NCI-H345 treated with DMSO at 0.1 percent for 48 hours (cell line): ENCODE measurements around the gene THAP11.
"Not testable (repeated sequence)": the region's sequence is repeated elsewhere in the genome, so short reads cannot be mapped to it uniquely, and the experiment has no call there.

Source experiments
- DNase-seq: peaks from one replicate; lab custom pipeline; 2025; ENCODE audit not compliant: unreplicated experiment; lab: John Stamatoyannopoulos, UW

THAP11 gene

DNA sequence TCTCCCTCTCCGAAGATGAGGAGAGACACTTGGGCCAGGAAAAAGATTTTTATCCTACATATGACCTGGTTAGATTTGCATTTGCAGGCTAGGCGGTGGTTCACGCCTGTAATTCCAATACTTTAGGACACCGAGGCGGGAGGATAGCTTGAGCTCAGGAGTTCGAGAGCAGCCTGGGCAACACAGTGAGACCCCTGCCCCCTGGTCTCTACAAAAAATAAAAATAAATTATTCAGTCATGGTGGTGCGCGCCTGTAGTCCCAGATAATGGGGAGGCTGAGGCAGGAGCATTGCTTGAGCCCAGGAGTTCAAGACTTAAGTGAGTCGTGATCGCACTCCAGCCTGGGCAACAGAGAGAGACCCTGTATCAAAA lies 7.9 kb upstream of the THAP11 start:
- DNase-seq: no peak

DNA sequence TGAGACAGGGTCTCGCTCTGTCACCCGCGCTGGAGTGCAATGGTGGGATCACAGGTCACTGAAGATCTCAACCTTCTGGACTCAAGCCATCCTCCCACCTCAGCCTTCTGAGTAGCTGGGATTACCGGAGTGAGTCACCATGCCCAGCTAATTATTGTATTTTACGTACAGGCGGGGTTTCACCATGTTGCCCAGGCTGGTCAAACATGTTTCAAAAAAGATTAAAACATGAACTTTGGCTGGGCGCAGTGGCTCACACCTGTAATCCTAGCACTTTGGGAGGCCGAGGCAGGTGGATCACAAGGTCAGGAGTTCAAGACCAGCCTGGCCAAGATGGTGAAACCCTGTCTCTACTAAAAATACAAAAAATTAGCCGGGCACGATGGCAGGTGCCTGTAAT lies 4.9 kb upstream of the THAP11 start:
- DNase-seq: not testable (repeated sequence)

DNA sequence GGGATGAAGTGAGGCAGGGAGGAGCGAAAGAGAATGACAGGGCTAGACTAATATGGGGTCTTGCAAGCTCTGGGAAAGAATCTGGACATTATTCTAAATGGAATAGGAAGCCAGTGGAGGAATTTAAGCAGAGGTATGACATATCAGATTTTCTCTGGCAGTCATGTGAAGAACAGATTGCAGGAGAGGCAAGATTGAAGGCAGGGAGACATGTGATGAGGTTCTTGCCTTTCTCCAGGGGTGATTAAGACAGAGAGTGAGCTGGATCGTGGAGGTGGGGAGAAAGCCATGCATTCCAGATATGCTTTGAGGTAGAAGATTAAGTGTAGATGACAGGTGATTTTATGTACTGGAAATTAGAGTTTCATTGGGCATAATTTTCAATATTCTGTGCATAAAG lies 4.3 kb upstream of the THAP11 start:
- no peak for DNase-seq

DNA sequence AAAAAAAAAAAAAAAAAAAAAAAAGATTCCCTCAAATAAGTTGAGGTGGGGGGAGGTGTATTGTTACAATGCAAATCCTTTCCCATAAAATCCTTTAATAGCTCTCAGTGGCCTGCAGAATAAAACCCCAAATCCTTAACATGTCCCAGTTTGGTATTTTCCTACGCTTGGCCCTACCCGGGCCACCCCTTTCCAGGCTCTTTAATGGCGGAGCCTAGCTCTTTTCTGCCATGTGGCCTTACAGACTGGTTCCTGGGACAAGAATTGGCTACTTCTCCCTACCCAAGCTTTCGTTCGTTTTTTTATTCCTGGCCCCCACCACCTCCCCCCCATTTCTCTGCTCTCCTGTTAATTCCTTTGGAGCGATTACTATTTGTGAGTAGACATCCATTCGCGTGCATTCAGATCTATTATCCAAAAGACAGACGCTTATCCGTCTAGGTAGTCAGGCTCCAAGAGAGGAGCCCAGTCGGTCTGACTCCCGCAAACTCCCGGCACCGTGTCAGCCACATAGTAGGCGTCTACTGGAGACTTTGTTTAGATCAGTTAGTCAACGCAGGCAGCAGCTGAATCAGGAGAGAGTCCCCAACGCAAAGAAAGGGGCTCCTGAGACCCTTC lies 813 bp upstream of the THAP11 start:
- no peak for DNase-seq

- peak; percentile 8 for DNase-seq
Measured at GRCh38 chr16:67842509-67843342, 606 bp downstream of the THAP11 start.

- no peak for DNase-seq
Measured at GRCh38 chr16:67843343-67843765, 1.2 kb downstream of the THAP11 start.

GRCh38 chr16:67844497-67844896 lies 2.4 kb downstream of the THAP11 start:
- DNase-seq: no peak

DNA sequence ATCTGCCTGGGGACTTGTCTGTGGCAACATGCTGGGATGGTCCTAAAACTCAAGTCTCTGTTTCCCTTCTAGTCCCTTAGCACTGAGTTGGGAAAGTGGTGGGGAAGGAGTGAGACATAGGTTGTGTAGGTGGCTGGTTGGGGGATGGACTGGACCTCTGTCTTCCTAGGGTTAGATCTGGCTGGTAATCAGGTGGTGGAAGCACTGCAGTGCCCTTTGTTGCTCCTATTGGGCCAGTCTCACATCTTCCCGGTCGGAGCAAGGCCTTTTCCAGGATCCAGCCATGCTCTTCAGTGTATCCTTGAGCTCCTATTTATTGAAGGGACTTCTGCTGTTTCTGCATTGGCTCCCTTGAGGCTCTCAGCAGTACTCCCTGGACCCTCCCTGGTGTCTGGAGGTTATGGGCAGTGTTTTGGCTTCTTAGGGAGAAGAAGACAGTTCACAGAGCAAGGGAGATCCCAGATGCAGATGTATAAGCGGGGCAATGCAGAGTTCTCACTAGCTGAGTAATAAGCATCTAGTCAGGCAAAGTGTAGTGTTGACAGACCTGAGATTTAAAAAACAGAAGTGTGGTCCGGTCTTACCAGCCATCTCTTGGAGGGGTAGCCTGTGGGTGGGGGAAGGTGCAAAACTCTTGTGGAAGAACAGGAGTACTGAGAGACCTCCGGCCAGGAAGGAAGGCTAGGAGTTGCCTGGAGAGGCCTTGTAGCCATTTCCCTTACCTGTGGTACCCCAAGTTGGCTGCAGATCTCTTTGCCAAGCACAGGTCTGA lies 3.4 kb downstream of the THAP11 start:
- DNase-seq: no peak

DNA sequence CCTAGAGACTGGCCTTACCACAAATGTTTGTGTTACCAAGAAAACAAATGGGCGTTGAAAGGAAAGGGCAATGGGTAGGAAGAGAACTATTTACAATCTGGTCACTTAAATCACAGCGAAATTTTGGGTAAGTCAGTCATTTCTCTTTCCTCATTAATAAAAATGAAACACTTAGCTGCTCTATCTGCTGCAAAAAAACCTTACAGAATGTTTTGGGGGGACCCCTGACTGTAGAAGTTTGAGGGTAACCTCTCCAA lies 3.9 kb downstream of the THAP11 start:
- no peak for DNase-seq

DNA sequence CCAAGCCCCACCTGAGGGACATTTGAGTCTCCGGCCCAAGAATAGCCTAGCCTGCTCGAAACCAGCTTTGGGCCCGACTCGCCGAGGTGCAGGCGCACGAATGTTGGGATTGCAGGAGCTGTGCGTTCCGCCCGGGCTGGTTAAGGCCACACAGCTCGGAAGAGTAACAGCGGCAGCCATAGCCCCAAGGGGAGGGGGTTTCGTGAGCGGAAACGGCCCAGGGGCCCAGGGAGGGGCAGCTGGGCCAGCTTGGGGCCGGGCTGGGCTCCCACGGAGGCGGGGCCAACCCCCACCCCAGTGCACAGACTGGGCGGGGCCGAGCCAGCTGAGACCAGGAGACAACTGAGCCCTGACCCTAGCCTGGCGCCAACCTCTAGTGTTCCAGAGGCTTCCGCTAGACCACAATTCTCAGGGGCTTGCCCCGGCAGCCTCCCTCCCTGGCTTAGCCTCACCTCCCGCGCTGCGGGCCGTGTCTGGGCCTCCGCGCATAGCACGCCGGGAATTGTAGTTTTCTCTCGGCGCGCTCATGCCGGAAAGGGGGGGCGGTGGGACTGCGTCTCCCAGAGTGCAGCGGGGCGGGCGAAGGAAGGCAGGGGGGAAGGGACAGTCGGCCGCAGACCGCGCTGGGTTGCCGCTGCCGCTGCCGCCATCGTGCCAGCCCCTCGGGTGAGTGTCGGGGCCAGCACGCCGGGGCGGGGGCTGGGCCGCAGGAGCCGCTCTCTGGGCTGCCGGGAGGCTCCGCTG lies 4.4 kb downstream of the THAP11 start, which contains the start of gene NUTF2:
NUTF2 (plus strand) TSS at position 614 of the 744 bp plus-strand sequence. CDS start 18,198 bp downstream, outside the sequence.
- peak; percentile 76 for DNase-seq

DNA sequence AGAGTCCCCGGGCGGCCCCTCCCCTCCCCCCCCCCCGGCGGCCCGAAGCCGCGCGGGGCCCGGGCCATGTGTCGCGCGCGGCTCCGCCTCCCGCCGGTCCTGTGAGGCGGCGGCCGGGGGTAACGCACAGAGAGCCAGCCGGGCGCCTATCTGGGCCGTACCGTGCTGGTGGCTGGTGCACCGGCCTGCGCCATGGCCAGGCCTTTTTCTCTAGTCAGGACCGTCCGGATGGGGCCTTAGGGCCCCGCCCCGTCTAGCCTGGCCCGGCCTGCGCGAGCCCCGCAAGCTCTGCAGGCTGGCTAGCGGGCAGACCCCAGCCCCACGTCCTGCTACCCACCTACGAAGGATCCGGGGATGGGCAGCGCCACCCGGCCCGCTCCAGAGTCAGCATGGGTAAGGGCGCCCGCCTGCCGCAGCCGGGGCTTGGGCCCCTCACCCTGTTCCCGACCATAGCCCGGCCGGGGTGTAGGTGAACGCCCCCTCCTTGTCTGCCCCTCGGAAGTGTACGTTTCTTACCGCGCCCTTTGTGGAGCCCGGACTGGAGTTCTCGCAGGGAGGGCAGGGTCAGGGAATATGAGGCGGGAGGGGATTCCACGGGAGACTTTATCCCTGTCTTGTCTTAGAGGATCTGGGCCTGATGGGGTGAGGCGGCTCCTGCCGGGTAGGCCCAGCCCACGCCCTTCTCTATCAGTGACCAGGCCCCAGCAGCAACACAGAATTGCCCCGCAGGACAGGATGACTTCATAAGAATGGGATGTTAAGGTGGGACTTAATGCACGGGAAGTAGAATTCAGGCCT lies 5.1 kb downstream of the THAP11 start, which contains the start of gene CENPT:
CENPT (minus strand) TSS at position 630 of the 798 bp plus-strand sequence. CDS start 13,834 bp downstream, outside the sequence.
- no peak for DNase-seq

GRCh38 chr16:67848118-67848517 lies 6.0 kb downstream of the THAP11 start:
- DNase-seq: no peak

DNA sequence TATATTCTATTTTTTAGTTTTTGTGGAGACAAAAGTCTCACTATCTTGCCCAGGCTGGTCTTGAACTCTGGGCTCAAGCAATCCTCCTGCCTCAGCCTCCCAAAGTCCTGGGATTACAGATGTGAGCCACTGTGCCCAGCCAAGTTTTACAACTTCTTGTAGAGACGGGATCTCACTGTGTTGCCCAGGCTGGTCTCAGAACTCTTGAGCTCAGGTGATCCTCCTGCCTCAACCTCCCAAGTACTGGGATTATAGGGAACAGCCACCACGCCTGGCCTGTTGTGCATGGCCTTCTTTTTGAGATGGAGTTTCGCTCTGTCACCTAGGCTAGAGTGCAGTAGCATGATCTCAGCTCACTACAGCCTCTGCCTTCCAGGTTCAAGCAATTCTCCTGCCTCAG lies 11.6 kb downstream of the THAP11 start:
- DNase-seq: no peak

DNA sequence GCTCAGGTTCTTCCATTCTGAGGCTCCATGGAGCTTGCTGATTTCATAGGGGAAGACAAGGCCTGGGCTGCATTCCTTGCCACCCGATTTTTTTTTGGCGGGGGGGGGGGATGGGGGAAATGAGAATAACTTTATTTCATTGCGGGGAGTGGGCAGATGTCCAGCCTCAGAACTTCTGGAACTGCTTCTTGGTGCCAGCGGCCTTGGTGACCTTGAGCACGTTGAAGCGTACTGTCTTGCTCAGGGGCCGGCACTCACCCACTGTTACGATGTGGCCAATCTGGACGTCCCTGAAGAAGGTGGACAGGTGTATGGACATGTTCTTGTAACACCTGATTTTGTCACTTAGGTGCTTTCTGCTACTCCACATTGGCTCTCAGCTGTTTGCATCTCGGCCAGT lies 13.7 kb downstream of the THAP11 start:
- no peak for DNase-seq

DNA sequence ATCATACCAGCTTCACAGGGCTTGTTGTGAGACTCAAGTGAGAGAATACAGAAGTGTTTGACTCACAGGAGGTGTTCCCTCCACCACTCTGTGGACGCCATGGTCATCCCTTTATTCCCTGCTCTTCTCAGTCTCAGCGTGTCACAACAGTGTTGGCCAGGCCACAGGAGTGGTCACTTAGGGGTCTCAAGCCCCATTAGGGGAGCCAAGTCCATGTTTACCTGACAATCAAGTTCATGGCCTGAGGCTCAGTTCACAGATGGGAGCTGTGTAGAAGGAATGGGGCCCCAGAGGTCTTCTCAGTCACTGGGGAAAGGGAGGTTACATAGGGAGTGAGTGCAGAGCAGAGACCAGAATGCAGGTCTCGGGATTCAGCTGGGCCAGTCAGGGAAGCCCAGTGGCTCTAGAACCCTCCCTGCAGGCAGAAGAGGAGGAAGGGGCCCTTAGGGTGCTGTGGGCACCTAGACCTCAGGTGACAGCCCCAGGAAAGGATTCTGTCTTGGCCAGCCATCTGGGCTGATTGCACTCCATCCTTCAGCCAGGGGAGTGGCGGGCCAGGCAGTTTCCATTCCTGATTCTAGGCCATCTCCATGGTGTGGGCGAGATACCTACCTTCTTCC lies 14.9 kb downstream of the THAP11 start:
- DNase-seq: no peak

GRCh38 chr16:67857547-67858233 lies 15.6 kb downstream of the THAP11 start:
- peak; percentile 71 for DNase-seq

DNA sequence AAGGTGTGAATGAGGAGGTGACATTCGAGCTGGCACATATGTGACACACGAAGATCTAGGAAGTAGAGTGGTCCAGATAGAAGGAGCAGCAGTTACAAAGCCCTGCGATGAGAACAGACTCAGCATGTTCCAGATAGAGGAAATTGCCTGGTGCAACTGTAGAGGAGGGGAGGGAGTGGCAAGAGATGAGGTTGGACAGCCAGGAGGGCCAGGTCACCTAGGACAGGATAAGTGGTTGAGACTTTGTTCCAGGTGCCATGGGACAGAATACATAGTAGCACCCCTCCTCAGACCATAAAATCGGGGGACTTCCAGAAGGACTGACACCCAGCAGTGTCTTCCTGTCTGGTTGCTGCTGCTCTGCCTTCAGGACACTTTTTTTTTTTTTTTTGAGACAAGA lies 16.4 kb downstream of the THAP11 start:
- no peak for DNase-seq

DNA sequence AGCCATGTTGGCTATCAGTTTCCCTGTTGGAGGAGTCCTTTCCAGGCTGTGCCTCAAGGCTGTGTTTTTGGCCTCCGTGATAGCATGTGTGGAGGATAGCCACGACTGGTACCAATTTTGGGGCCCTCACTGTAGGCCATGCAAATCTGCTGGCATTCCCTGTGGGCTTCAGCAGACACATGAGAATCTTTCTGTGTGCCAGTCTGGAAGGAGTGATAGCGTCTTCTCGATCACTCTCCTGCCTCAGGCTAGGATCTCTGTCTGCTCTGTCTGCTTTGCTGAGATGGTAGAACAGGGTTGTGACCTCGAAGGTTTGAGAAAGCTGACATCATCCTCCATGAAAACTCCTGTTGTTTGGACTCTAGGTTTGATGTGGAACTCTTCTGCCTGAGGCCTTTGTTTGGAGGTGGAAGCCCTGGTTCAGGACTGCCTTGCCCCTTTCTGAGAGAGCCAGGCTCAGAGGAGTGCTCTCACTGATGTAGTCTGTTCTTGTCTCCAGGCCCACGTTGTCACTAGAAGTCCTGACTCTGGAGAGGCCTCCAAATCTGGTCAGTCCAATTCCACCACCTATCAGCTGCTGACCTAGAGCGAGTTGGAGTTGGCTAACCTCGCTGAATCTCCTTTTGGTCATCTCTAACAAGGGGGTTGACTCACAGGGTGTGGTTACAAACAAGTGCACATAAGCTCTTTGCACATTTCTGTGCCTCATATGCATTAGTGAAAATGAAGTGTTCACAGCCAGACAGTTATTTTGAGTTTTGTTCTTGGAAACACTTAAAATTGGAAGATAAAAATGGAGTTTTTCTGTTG lies 18.7 kb downstream of the THAP11 start:
- no peak for DNase-seq

DNA sequence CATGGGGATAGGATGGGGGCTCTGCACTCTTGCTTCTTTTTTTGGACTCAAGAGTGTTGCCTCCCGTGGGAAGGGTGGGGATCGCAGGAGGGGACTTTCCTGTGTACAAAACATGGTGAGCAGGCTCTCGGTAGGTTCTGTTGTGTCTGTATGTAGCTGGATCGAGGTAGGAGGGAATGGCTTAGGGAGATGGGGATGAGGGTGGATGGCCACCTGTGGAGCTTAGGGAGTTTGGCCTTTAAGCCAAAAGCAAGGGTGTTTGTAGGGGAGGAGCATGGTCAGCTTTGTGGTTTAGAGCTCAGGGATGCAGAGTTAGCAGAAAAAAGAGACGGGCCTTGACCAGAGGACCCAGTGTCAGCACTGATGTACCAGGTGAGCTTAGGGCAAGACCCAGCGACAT lies 19.8 kb downstream of the THAP11 start:
- DNase-seq: no peak
